Progenitor cell of endocrine pancreas (in vitro differentiated cells): Measurements from ENCODE around the gene RNASET2. TPM values are rescaled to one million over a fixed set of nuclear protein-coding genes. Genes with fewer than 3 reads are reported as not detected.

Experiments
- DNase-seq: peaks from one replicate; pipeline ENCODE4 v3.0.0; 2021; ENCODE audit warnings: low spot score; ENCODE audit not compliant: unreplicated experiment
- H3K27ac Mint-ChIP-seq: 2 replicates; pipeline ENCODE4 v1.8.0; 2021; ENCODE audit warnings: mild to moderate bottlenecking, moderate library complexity, mixed read lengths
- H3K27me3 Mint-ChIP-seq: 2 replicates; pipeline ENCODE4 v1.8.0; 2021; ENCODE audit warnings: mixed read lengths
- H3K36me3 Mint-ChIP-seq: 2 replicates; pipeline ENCODE4 v1.8.0; 2022; ENCODE audit warnings: mixed read lengths; ENCODE audit not compliant: insufficient read depth
- H3K4me1 Mint-ChIP-seq: 2 replicates; pipeline ENCODE4 v1.8.0; 2021; ENCODE audit warnings: low read depth, mixed read lengths
- H3K4me3 Mint-ChIP-seq: 2 replicates; pipeline ENCODE4 v1.8.0; 2021; ENCODE audit warnings: low read depth, mild to moderate bottlenecking, moderate library complexity, mixed read lengths
- H3K9me3 Mint-ChIP-seq: 2 replicates; pipeline ENCODE4 v1.8.0; 2021; ENCODE audit warnings: low read depth, mixed read lengths
- CTCF ChIP-seq: fragments of 200-600 bp; sonication (generic); IDR thresholded peaks from one replicate; pipeline ENCODE4 v1.5.0; 2021; ENCODE audit warnings: antibody characterized with exemption, mild to moderate bottlenecking; ENCODE audit not compliant: unreplicated experiment
- total RNA-seq: library from RNA; stranded (reverse); gene quantifications from 2 replicates; pipeline ENCODE4 v1.2.1, GENCODE V29; 2021

The RNASET2 gene
- total RNA-seq, 1 donor from 2014 or later = 27.9 TPM

DNA sequence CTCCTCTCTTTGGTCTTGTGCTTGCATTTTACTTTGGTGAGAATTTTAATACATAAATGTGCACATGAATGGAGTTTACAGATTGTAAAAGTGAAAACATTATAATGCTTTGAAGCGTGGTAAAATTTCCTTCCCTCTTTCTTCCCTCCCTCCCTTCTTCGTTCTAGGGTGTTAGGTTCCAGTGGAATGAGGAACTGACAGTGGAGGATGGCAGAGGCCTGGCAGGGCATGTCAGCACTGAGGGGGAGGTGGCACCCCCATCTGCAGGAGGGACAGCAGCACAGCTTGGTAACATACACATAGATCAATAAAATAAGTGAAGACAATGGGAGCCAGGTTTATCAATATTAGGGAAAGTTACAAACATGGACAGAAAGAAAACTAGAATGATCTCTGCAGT is 47.5 kb downstream of the RNASET2 start:
- Mint-ChIP-seq H3K4me1 (no peaks in the 10 kb centered on the region), H3K27me3 (peaks cover 5% of the 10 kb centered on the region)

GRCh38 chr6:166907871-166908806 is 48.2 kb downstream of the RNASET2 start:
- Mint-ChIP-seq H3K36me3 (peaks cover 2% of the 10 kb centered on the region), H3K27ac (no peak overlapping the region), H3K27me3 (peaks cover 5% of the 10 kb centered on the region), H3K4me3 (no peak overlapping the region), H3K9me3 (no peaks in the 10 kb centered on the region), H3K4me1 (no peaks in the 10 kb centered on the region)
- no peak for DNase-seq
- no peak for TF ChIP-seq CTCF

More for the DNA sequence above, 47.5 kb downstream of the RNASET2 start:
- no peak for TF ChIP-seq CTCF
- Mint-ChIP-seq H3K27ac (no peak overlapping the region), H3K36me3 (peaks cover 2% of the 10 kb centered on the region), H3K9me3 (no peaks in the 10 kb centered on the region), H3K4me3 (no peak overlapping the region)
- DNase-seq = no peak

DNA sequence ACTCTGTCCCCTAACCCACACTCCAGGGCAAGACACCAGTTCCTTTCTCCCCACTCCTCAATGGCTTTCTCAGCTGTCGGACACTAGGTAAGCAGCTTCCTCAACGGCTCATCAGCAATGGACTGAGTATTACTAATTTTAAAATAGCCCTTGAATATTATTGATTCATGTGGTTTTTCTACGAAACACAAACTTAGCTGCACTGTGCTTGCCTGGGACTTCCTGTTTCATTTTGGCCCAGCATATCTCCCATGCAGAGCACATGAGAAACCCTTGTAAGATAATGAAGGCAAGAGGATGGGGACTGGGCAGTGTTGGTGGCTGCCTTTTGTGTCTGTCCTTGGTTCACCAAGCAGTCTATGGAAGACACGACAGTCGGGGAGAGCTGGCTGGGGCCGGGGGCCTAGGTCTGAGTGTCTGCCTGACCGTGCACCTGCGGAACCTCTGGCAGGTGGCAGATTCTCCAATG is 48.9 kb downstream of the RNASET2 start:
- H3K27me3 Mint-ChIP-seq = peaks cover 5% of the 10 kb centered on the region
- peak overlapping the region; percentile 76 for H3K27ac Mint-ChIP-seq
- H3K9me3 Mint-ChIP-seq = no peaks in the 10 kb centered on the region
- no peak for DNase-seq
- H3K4me1 Mint-ChIP-seq = no peaks in the 10 kb centered on the region
- H3K4me3 Mint-ChIP-seq = no peak overlapping the region
- TF ChIP-seq CTCF = no peak
- peaks cover 2% of the 10 kb centered on the region for H3K36me3 Mint-ChIP-seq

- peaks cover 7% of the 10 kb centered on the region for H3K27me3 Mint-ChIP-seq
- peaks cover 2% of the 10 kb centered on the region for H3K36me3 Mint-ChIP-seq
- H3K9me3 Mint-ChIP-seq = peaks cover under 1% of the 10 kb centered on the region
- no peak for DNase-seq
- H3K4me1 Mint-ChIP-seq = no peaks in the 10 kb centered on the region
- H3K27ac Mint-ChIP-seq = peak overlapping the region; percentile 33
- no peak for TF ChIP-seq CTCF
- H3K4me3 Mint-ChIP-seq = no peak overlapping the region
These were observed 49.8 kb downstream of the RNASET2 start for GRCh38 chr6:166906376-166907044.

DNA sequence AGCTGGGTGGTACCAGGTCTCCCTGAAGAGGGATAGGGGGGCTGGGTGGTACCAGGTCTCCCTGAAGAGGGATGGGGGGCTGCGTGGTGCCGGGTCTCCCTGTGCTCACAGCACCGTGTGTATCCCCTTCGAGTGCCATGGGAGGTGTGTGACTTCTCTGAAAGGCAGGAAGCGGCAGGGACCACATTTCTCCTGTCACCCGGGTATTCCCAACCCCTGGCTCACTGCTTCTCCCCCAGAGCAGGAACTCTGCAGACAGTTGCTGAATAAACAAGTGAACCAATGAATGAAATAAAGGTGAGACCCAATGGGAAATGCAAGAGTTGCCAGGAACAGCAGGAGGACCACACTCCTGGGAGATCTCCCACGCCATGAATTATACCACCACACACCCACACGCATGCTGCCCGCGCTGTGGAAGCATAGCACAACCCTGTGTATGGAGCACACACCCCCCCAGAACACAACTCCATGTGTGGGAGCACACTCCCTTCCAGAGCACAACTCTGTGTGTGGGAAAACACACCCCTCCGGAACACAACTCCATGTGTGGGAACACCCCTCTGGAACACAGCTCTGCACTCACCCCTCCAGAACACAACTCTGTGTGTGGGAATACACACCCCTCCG is 50.7 kb downstream of the RNASET2 start:
- no peak for TF ChIP-seq CTCF
- no peak overlapping the region for H3K4me3 Mint-ChIP-seq
- DNase-seq = no peak
- peaks cover 13% of the 10 kb centered on the region for H3K27me3 Mint-ChIP-seq
- H3K36me3 Mint-ChIP-seq = peaks cover under 1% of the 10 kb centered on the region
- H3K9me3 Mint-ChIP-seq = peaks cover 4% of the 10 kb centered on the region
- H3K4me1 Mint-ChIP-seq = no peaks in the 10 kb centered on the region
- H3K27ac Mint-ChIP-seq = no peak overlapping the region
